ENCODE data around the gene PHACTR1.
"Not testable (repeated sequence)": the region's sequence is repeated elsewhere in the genome, so short reads cannot be mapped to it uniquely, and the experiment has no call there.

PHACTR1 gene

GRCh38 chr6:13116155-13116554 is 399.6 kb downstream of the PHACTR1 start:
- Histone ChIP-seq H4K20me1 (no peaks in the 10 kb centered on the region), H3K4me1 (peaks cover 0 to 9% (median 6%) of the 10 kb centered on the region in 10 experiments; a peak in 9 of 20 replicates), H3K9me3 (replicated peaks in 1 of 11) (peaks cover 0 to 11% (median 9%) of the 10 kb centered on the region in 11 experiments; a peak in 16 of 22 replicates), H3K27me3 (no peaks in the 10 kb centered on the region), H3K4me2 (no peak overlapping the region), H3K9ac (no peak overlapping the region), H3K4me3 (no peak overlapping the region), H3K27ac (no peak overlapping the region), H3K36me3 (no peaks in the 10 kb centered on the region)
- TF ChIP-seq Cebpa-rat (IDR thresholded peaks at IDR 0.05) = no peak

GRCh38 chr6:13117570-13117969 is 401.0 kb downstream of the PHACTR1 start:
- Histone ChIP-seq H3K4me3 (no peak overlapping the region), H3K9me3 (replicated peaks in 1 of 11) (no peaks in the 10 kb centered on the region), H3K27me3 (no peaks in the 10 kb centered on the region), H3K27ac (no peak overlapping the region), H3K4me2 (no peak overlapping the region), H3K4me1 (peaks cover 0 to 9% (median 6%) of the 10 kb centered on the region in 10 experiments; a peak in 9 of 20 replicates), H3K9ac (no peak overlapping the region), H4K20me1 (no peaks in the 10 kb centered on the region), H3K36me3 (no peaks in the 10 kb centered on the region)
- TF ChIP-seq Cebpa-rat (IDR thresholded peaks at IDR 0.05) = no peak

- H3K27ac ChIP-seq = no peak overlapping the region
- no peaks in the 10 kb centered on the region for H3K27me3 ChIP-seq
- H3K4me3 ChIP-seq = no peak overlapping the region
- H3K4me1 ChIP-seq = peaks cover 6 to 11% (median 8%) of the 10 kb centered on the region in 10 experiments; a peak in 14 of 20 replicates
- H3K9ac ChIP-seq = no peak overlapping the region
- H3K4me2 ChIP-seq = no peak overlapping the region
- no peaks in the 10 kb centered on the region for H3K36me3 ChIP-seq
- no peak for TF ChIP-seq Cebpa-rat (IDR thresholded peaks at IDR 0.05)
- no peaks in the 10 kb centered on the region for H4K20me1 ChIP-seq
- H3K9me3 ChIP-seq (replicated peaks in 1 of 11) = no peaks in the 10 kb centered on the region
These were observed 403.0 kb downstream of the PHACTR1 start for GRCh38 chr6:13119549-13119948.

GRCh38 chr6:13120483-13121482 is 404.2 kb downstream of the PHACTR1 start:
- Histone ChIP-seq H3K4me2 (no peak overlapping the region), H3K36me3 (no peaks in the 10 kb centered on the region), H3K9ac (no peak overlapping the region), H3K4me3 (no peak overlapping the region), H4K20me1 (no peaks in the 10 kb centered on the region), H3K4me1 (peaks cover 6 to 11% (median 8%) of the 10 kb centered on the region in 10 experiments; a peak in 14 of 20 replicates), H3K9me3 (replicated peaks in 1 of 11) (no peaks in the 10 kb centered on the region), H3K27ac (no peak overlapping the region), H3K27me3 (no peaks in the 10 kb centered on the region)
- no peak for TF ChIP-seq Cebpa-rat (IDR thresholded peaks at IDR 0.05)

GRCh38 chr6:13124131-13124530 is 407.6 kb downstream of the PHACTR1 start:
- no peak overlapping the region for H3K27ac ChIP-seq
- no peak for TF ChIP-seq Cebpa-rat (IDR thresholded peaks at IDR 0.05)
- H3K4me2 ChIP-seq = no peak overlapping the region
- no peak overlapping the region for H3K4me3 ChIP-seq
- H3K9me3 ChIP-seq (replicated peaks in 1 of 11) = peaks cover 0 to 10% (median 0%) of the 10 kb centered on the region in 11 experiments; a peak in 2 of 22 replicates
- no peaks in the 10 kb centered on the region for H3K27me3 ChIP-seq
- no peaks in the 10 kb centered on the region for H4K20me1 ChIP-seq
- no peaks in the 10 kb centered on the region for H3K36me3 ChIP-seq
- H3K9ac ChIP-seq = no peak overlapping the region
- H3K4me1 ChIP-seq = peaks cover 6 to 11% (median 8%) of the 10 kb centered on the region in 10 experiments; a peak in 14 of 20 replicates

GRCh38 chr6:13125841-13126240 is 409.3 kb downstream of the PHACTR1 start:
- Histone ChIP-seq H3K36me3 (no peaks in the 10 kb centered on the region), H3K9ac (no peak overlapping the region), H3K4me2 (no peak overlapping the region), H3K27ac (no peak overlapping the region), H3K4me3 (no peak overlapping the region), H3K27me3 (no peaks in the 10 kb centered on the region), H3K4me1 (peaks cover 6 to 11% (median 8%) of the 10 kb centered on the region in 10 experiments; a peak in 14 of 20 replicates), H4K20me1 (no peaks in the 10 kb centered on the region), H3K9me3 (replicated peaks in 1 of 11) (peaks cover 0 to 10% (median 0%) of the 10 kb centered on the region in 11 experiments; a peak in 2 of 22 replicates)
- no peak for TF ChIP-seq Cebpa-rat (IDR thresholded peaks at IDR 0.05)

- peaks cover 4 to 18% (median 9%) of the 10 kb centered on the region in 11 experiments; a peak in 17 of 22 replicates for H3K9me3 ChIP-seq (replicated peaks in 1 of 11)
- no peaks in the 10 kb centered on the region for H3K36me3 ChIP-seq
- no peak overlapping the region for H3K9ac ChIP-seq
- no peak overlapping the region for H3K27ac ChIP-seq
- no peaks in the 10 kb centered on the region for H3K27me3 ChIP-seq
- no peak overlapping the region for H3K4me2 ChIP-seq
- no peak for TF ChIP-seq Cebpa-rat (IDR thresholded peaks at IDR 0.05)
- no peaks in the 10 kb centered on the region for H4K20me1 ChIP-seq
- H3K4me3 ChIP-seq = no peak overlapping the region
- no peaks in the 10 kb centered on the region for H3K4me1 ChIP-seq
These were observed 415.5 kb downstream of the PHACTR1 start for GRCh38 chr6:13131935-13132661.

- not testable (repeated sequence) for H3K4me1 ChIP-seq, H3K4me3 ChIP-seq, H3K36me3 ChIP-seq, H4K20me1 ChIP-seq, H3K4me2 ChIP-seq, H3K27ac ChIP-seq, H3K9ac ChIP-seq, H3K27me3 ChIP-seq
- peaks cover 4 to 12% (median 5%) of the 10 kb centered on the region in 11 experiments; a peak in 17 of 22 replicates for H3K9me3 ChIP-seq (replicated peaks in 1 of 11)
These were observed 417.3 kb downstream of the PHACTR1 start for GRCh38 chr6:13133894-13134293.

GRCh38 chr6:13135152-13135551 is 418.6 kb downstream of the PHACTR1 start:
- Histone ChIP-seq H4K20me1 (no peaks in the 10 kb centered on the region), H3K27ac (no peak overlapping the region), H3K4me1 (0 out of 20 replicates have a peak, but pooled peaks cover 0 to 8% (median 0%) of the 10 kb centered on the region in 10 experiments), H3K9me3 (replicated peaks in 1 of 11) (peaks cover 4 to 12% (median 5%) of the 10 kb centered on the region in 11 experiments; a peak in 17 of 22 replicates), H3K4me2 (no peak overlapping the region), H3K4me3 (no peak overlapping the region), H3K9ac (no peak overlapping the region), H3K27me3 (no peaks in the 10 kb centered on the region), H3K36me3 (no peaks in the 10 kb centered on the region)
- no peak for TF ChIP-seq Cebpa-rat (IDR thresholded peaks at IDR 0.05)
